ENCODE data around the gene NOB1.

Gene NOB1

DNA sequence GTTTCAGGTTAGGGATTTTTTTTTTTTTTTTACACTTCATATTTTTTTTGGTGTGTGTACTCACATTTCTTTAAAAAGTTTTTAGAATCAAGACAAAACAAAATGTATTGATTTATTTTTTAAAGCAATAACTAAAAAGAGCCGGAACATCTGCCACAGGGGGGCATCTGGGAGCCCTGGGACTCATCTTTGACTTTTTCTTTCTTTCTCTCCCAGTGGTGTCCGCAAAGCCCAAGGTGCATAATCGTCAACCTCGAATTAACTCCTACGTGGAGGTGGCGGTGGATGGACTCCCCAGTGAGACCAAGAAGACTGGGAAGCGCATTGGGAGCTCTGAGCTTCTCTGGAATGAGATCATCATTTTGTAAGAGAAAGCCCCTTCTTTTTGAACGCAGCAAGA lies 43.7 kb upstream of the NOB1 start:
- Histone ChIP-seq H2AFZ (ENCODE audit: low read length) (no peak overlapping the region), H3K27me3 (ENCODE audit: insufficient read depth, low read length, poor library complexity, severe bottlenecking) (no peaks in the 10 kb centered on the region), H3K9me3 (ENCODE audit: insufficient read depth, low read depth, low read length) (no peaks in the 10 kb centered on the region), H3K9me2 (replicated peaks; ENCODE audit: low read depth, low read length) (no peaks in the 10 kb centered on the region), H3K9ac (ENCODE audit: low read depth, low read length, poor library complexity, severe bottlenecking) (no peak overlapping the region), H3K4me2 (ENCODE audit: low read depth, low read length, poor library complexity, severe bottlenecking) (no peak overlapping the region), H4K20me1 (ENCODE audit: insufficient read depth, low read length, poor library complexity, severe bottlenecking) (peaks cover 7% of the 10 kb centered on the region), H3K4me1 (ENCODE audit: insufficient read depth, low read length, poor library complexity, severe bottlenecking) (no peaks in the 10 kb centered on the region), H3K36me3 (ENCODE audit: insufficient read depth, low read length) (peaks cover 23% of the 10 kb centered on the region; the same call in 1 of the 2 replicates), H3K4me3 (ENCODE audit: low read length, poor library complexity, severe bottlenecking) (no peak overlapping the region), H3K79me2 (ENCODE audit: insufficient read depth, low read length) (no peaks in the 10 kb centered on the region), H3F3A (ENCODE audit: low read depth) (no peaks in the 10 kb centered on the region)
- TF ChIP-seq EZH2phosphoT487 (IDR thresholded peaks at IDR 0.05; ENCODE audit: borderline replicate concordance) = no peak
- TF ChIP-seq, protein P1, sequence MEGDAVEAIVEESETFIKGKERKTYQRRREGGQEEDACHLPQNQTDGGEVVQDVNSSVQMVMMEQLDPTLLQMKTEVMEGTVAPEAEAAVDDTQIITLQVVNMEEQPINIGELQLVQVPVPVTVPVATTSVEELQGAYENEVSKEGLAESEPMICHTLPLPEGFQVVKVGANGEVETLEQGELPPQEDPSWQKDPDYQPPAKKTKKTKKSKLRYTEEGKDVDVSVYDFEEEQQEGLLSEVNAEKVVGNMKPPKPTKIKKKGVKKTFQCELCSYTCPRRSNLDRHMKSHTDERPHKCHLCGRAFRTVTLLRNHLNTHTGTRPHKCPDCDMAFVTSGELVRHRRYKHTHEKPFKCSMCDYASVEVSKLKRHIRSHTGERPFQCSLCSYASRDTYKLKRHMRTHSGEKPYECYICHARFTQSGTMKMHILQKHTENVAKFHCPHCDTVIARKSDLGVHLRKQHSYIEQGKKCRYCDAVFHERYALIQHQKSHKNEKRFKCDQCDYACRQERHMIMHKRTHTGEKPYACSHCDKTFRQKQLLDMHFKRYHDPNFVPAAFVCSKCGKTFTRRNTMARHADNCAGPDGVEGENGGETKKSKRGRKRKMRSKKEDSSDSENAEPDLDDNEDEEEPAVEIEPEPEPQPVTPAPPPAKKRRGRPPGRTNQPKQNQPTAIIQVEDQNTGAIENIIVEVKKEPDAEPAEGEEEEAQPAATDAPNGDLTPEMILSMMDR (conservative IDR thresholded peaks at IDR 0.05; ENCODE audit: low read length) = no peak; the same call in 1 of the 2 replicates

DNA sequence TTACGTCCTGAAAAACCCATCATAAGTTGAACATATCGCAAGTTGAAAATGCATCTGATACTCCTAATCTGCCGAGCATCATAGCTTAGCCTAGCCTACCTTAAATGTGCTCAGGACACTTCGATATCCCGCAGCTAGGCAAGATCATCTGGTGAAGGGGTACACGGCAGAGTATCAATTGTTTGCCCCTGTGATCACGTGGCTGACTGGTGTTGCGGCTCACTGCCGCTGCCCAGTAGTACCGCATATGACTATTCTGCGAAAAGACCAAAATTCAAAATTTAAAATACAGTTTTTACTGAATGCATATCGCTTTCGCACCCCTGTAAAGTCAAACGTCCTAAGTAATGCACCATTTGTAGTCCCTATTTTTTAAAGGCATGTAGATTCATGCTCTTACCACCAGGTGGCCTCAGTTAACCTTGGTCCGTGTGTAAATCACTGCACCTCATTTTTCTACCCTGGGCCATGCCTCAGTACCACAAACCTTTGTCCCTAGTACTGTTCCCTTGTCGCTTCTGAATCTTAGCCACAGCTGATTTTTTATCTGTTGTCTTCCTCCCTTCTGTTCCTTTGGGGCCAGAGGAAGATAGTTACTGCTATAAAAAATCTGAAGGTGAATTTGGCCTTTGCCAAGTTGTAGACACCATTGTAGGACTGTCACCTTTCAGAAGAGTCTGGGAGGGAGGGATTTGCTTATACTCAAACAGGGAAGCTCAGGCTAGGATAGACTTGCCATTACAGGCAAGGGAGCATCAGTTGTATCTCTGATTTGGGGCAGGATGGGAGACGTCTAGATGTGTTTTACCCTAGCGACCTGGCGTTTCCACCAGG lies 41.8 kb upstream of the NOB1 start:
- H3K4me1 ChIP-seq (ENCODE audit: insufficient read depth, low read length, poor library complexity, severe bottlenecking) = no peaks in the 10 kb centered on the region
- H3F3A ChIP-seq (ENCODE audit: low read depth) = no peaks in the 10 kb centered on the region
- H3K79me2 ChIP-seq (ENCODE audit: insufficient read depth, low read length) = no peaks in the 10 kb centered on the region
- H3K36me3 ChIP-seq (ENCODE audit: insufficient read depth, low read length) = peaks cover 18% of the 10 kb centered on the region; the same call in 1 of the 2 replicates
- no peaks in the 10 kb centered on the region for H3K9me3 ChIP-seq (ENCODE audit: insufficient read depth, low read depth, low read length)
- no peaks in the 10 kb centered on the region for H3K27me3 ChIP-seq (ENCODE audit: insufficient read depth, low read length, poor library complexity, severe bottlenecking)
- H3K9me2 ChIP-seq (replicated peaks; ENCODE audit: low read depth, low read length) = no peaks in the 10 kb centered on the region
- peaks cover 7% of the 10 kb centered on the region for H4K20me1 ChIP-seq (ENCODE audit: insufficient read depth, low read length, poor library complexity, severe bottlenecking)
- no peak for TF ChIP-seq EZH2phosphoT487 (IDR thresholded peaks at IDR 0.05; ENCODE audit: borderline replicate concordance)
- TF ChIP-seq, protein P1 (conservative IDR thresholded peaks at IDR 0.05; ENCODE audit: low read length) = peak; percentile 94
- H3K4me2 ChIP-seq (ENCODE audit: low read depth, low read length, poor library complexity, severe bottlenecking) = no peak overlapping the region
- no peak overlapping the region for H3K4me3 ChIP-seq (ENCODE audit: low read length, poor library complexity, severe bottlenecking)
- no peak overlapping the region for H3K9ac ChIP-seq (ENCODE audit: low read depth, low read length, poor library complexity, severe bottlenecking)
- H2AFZ ChIP-seq (ENCODE audit: low read length) = no peak overlapping the region

DNA sequence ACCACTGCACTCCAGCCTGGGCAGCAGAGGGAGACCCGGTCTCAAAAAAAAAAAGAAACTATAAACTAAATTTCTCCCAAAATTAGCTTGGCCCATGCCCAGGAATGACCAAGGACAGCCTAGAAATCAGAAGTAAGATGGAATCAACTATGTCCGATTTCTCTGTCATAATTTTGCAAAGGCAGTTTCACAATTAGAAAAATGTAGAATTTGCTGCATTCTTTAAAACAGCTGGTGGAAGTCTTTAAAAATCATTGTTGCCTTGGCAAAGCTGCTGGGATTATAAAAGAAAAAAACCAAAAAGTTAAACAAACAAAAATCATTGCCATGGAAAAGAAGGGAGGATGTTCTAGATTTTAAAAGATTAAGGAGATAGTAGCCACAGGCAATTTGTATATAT lies 39.8 kb upstream of the NOB1 start:
- Histone ChIP-seq H3K4me1 (ENCODE audit: insufficient read depth, low read length, poor library complexity, severe bottlenecking) (no peaks in the 10 kb centered on the region), H3K4me2 (ENCODE audit: low read depth, low read length, poor library complexity, severe bottlenecking) (no peak overlapping the region), H3K9ac (ENCODE audit: low read depth, low read length, poor library complexity, severe bottlenecking) (no peak overlapping the region), H4K20me1 (ENCODE audit: insufficient read depth, low read length, poor library complexity, severe bottlenecking) (peaks cover 7% of the 10 kb centered on the region), H3K9me3 (ENCODE audit: insufficient read depth, low read depth, low read length) (no peaks in the 10 kb centered on the region), H3K36me3 (ENCODE audit: insufficient read depth, low read length) (peaks cover 10% of the 10 kb centered on the region; the same call in 1 of the 2 replicates), H3K79me2 (ENCODE audit: insufficient read depth, low read length) (no peaks in the 10 kb centered on the region), H3K27me3 (ENCODE audit: insufficient read depth, low read length, poor library complexity, severe bottlenecking) (no peaks in the 10 kb centered on the region), H2AFZ (ENCODE audit: low read length) (no peak overlapping the region), H3F3A (ENCODE audit: low read depth) (no peaks in the 10 kb centered on the region), H3K4me3 (ENCODE audit: low read length, poor library complexity, severe bottlenecking) (no peak overlapping the region), H3K9me2 (replicated peaks; ENCODE audit: low read depth, low read length) (no peaks in the 10 kb centered on the region)
- TF ChIP-seq, protein P1 (conservative IDR thresholded peaks at IDR 0.05; ENCODE audit: low read length) = no peak
- no peak for TF ChIP-seq EZH2phosphoT487 (IDR thresholded peaks at IDR 0.05; ENCODE audit: borderline replicate concordance)
